HepG2 (cell line): ENCODE results near the gene MAPK14. TPM values are rescaled to one million over a fixed set of nuclear protein-coding genes. Genes with fewer than 3 reads are reported as not detected.
A peak's percentile ranks its signal among the peaks of the same experiment; 100 is the strongest.

Experiments
- AHR ChIP-seq: IDR thresholded peaks from 2 replicates; pipeline ENCODE4 v1.6.1; 2018; ENCODE audit warnings: missing genetic modification reagents, missing compliant biosample characterization
- BCL6 ChIP-seq: IDR thresholded peaks from 2 replicates; pipeline ENCODE4 v1.6.1; 2016; ENCODE audit warnings: missing genetic modification reagents, missing compliant biosample characterization
- BRD4 ChIP-seq: sonication (generic); formaldehyde crosslinking; IDR thresholded peaks from 2 replicates; pipeline ENCODE4 v1.4.0; 2020; ENCODE audit warnings: missing genetic modification reagents
- ELF1 ChIP-seq: sonication (generic); formaldehyde crosslinking; IDR thresholded peaks from 2 replicates; pipeline ENCODE4 v1.4.0; 2020; ENCODE audit warnings: missing genetic modification reagents
- GZF1 ChIP-seq: sonication (generic); formaldehyde crosslinking; IDR thresholded peaks from 2 replicates; pipeline ENCODE4 v1.5.1; 2020; ENCODE audit warnings: mild to moderate bottlenecking, missing genetic modification reagents
- JUN ChIP-seq: sonication (generic); formaldehyde crosslinking; IDR thresholded peaks from 2 replicates; pipeline ENCODE4 v1.4.0; 2020; ENCODE audit warnings: mild to moderate bottlenecking, missing genetic modification reagents
- LCORL ChIP-seq, 2 experiments: fragments of 450-650 bp in 1 of 2; sonication (generic) in 1 of 2; formaldehyde crosslinking in 1 of 2; IDR thresholded peaks; 2 replicates each; pipeline versions ENCODE4 v1.5.0 to v1.6.1; 2017 to 2020; ENCODE audit warnings: antibody characterized with exemption in 1 of 2, missing genetic modification reagents in 1 of 2
- NFIC ChIP-seq: IDR thresholded peaks from 2 replicates; pipeline ENCODE4 v1.6.1; 2012; ENCODE audit warnings: mild to moderate bottlenecking, low read length, inconsistent platforms
- PCBP2 ChIP-seq: fragments of 200-400 bp; formaldehyde crosslinking; optimal IDR thresholded peaks from 2 replicates; pipeline ENCODE3; 2018; ENCODE audit warnings: low read length, low read depth; ENCODE audit not compliant: poor library complexity, severe bottlenecking
- PITX1 ChIP-seq: sonication (generic); formaldehyde crosslinking; IDR thresholded peaks from 2 replicates; pipeline ENCODE4 v1.5.1; 2020; ENCODE audit warnings: mild to moderate bottlenecking, missing genetic modification reagents
- SALL2 ChIP-seq: sonication (generic); formaldehyde crosslinking; IDR thresholded peaks from 2 replicates; pipeline ENCODE4 v1.8.1; 2023; ENCODE audit warnings: mild to moderate bottlenecking, missing genetic modification reagents, inconsistent platforms
- SOX13 ChIP-seq, 3 experiments: fragments of 450-650 bp in 1 of 3; sonication (generic) in 1 of 3; formaldehyde crosslinking in 1 of 3; IDR thresholded peaks in 2 of 3; conservative IDR thresholded peaks in 1 of 3; 2 replicates each; pipeline versions ENCODE4 v1.5.0 to v1.6.1; 2016 to 2020; ENCODE audit warnings: antibody characterized with exemption in 1 of 3, mild to moderate bottlenecking in 1 of 3, missing compliant biosample characterization in 1 of 3, missing genetic modification reagents in 1 of 3, moderate library complexity in 1 of 3
- YY1 ChIP-seq: IDR thresholded peaks from 2 replicates; pipeline ENCODE4 v1.6.1; 2011; ENCODE audit warnings: low read length, low read depth, moderate library complexity, mild to moderate bottlenecking; ENCODE audit not compliant: insufficient read depth, insufficient replicate concordance
- ZBED4 ChIP-seq: sonication (generic); formaldehyde crosslinking; IDR thresholded peaks from 2 replicates; pipeline ENCODE4 v1.4.0; 2020; ENCODE audit warnings: missing genetic modification reagents, borderline replicate concordance
- ZFP1 ChIP-seq: IDR thresholded peaks from 2 replicates; pipeline ENCODE4 v1.6.1; 2016
- ZFP90 ChIP-seq: sonication (generic); formaldehyde crosslinking; IDR thresholded peaks from 2 replicates; pipeline ENCODE4 v1.8.0; 2022; ENCODE audit warnings: missing genetic modification reagents, mild to moderate bottlenecking, inconsistent platforms, borderline replicate concordance
- ZMYM2 ChIP-seq: sonication (generic); formaldehyde crosslinking; IDR thresholded peaks from 2 replicates; pipeline ENCODE4 v1.8.0; 2022; ENCODE audit warnings: mild to moderate bottlenecking, missing genetic modification reagents
- ZNF264 ChIP-seq: sonication (generic); formaldehyde crosslinking; IDR thresholded peaks from 2 replicates; pipeline ENCODE4 v1.4.0; 2020; ENCODE audit warnings: missing genetic modification reagents
- ZNF331 ChIP-seq: sonication (generic); formaldehyde crosslinking; IDR thresholded peaks from 2 replicates; pipeline ENCODE4 v1.4.0; 2020; ENCODE audit warnings: missing genetic modification reagents
- ZNF772 ChIP-seq: sonication (generic); formaldehyde crosslinking; IDR thresholded peaks from 2 replicates; pipeline ENCODE4 v1.5.0; 2020; ENCODE audit warnings: mild to moderate bottlenecking, missing genetic modification reagents
- polyA plus RNA-seq, 8 experiments: library from polyadenylated mRNA; depleted of rRNA in 3 of 8; stranded (reverse) in 7 of 8; unstranded in 1 of 8; fragments of >200 nt; fragmentation: Illumina TruSeq in 4 of 8; extraction: Trizol in 4 of 8; gene quantifications; 2 replicates each; pipeline versions ENCODE4 v1.2.1 to v1.2.3, GENCODE V29; 2011 to 2016; ENCODE audit warnings: low read depth in 4 of 8, missing spikeins in 1 of 8, mixed read lengths in 1 of 8; ENCODE audit not compliant: insufficient read depth in 1 of 8
- total RNA-seq, 5 experiments: library from RNA; depleted of rRNA; stranded (reverse); fragments of >200 nt; fragmentation: Illumina TruSeq; extraction: Trizol; gene quantifications; 2 replicates each; pipeline ENCODE4 v1.2.3, GENCODE V29; 2016; ENCODE audit warnings: low read depth in 1 of 5
- TF ChIP-seq, protein P1 (sequence below): sonication (generic); formaldehyde crosslinking; IDR thresholded peaks from 2 replicates; pipeline ENCODE4 v1.4.0; 2020; ENCODE audit warnings: missing genetic modification reagents, borderline replicate concordance
- TF ChIP-seq, protein P2 (sequence below): sonication (generic); formaldehyde crosslinking; IDR thresholded peaks from 2 replicates; pipeline ENCODE4 v1.8.1; 2023; ENCODE audit warnings: mild to moderate bottlenecking, missing genetic modification reagents, borderline replicate concordance
- TF ChIP-seq, protein P3 (sequence below): sonication (generic); formaldehyde crosslinking; IDR thresholded peaks from 2 replicates; pipeline ENCODE4 v1.4.0; 2020; ENCODE audit warnings: missing genetic modification reagents, low read depth, mild to moderate bottlenecking, borderline replicate concordance

The MAPK14 gene
- total and polyA plus RNA-seq, 2 of the 13 experiments (the other 11 are each of a cell fraction or from before 2014, with no cell fraction given), result 66.3 to 67.3 TPM

DNA sequence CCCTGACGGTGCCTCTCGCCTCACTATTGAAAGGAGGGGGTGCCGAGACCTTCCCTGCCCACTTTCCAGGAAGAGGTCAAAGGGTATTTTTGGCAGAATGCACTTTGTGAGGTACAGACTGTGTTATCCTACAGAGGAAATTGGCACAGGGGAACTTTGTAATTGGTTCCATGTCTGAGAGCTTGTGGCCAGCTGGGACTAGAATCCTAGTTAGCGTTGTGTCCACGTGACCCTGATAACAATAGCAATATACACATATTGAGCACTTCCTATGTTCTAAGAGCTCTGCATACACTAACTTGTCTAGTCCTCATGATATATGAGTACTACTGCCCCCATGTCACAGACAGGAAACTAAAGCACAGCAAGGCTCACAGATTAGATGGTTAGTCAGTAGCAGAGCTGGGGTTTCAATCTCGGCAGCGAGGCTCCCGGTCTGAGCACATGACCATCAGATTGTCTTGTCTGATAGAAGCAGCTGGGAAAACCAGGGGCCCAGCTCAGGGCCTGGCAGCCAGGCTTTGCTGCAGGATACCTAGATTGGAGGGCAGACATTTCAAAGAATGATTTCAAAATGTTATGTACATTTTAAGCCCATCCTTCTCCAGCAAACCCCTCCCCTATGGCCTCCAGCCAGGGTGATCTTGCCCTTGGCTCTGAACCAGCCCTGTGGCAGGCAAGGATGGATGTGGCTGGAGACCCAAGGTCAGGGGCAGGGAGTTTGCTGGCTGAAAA lies 104.1 kb downstream of the MAPK14 start (continued):
- TF ChIP-seq BCL6 (CRISPR knock-in tag) (peak; percentile 97), PITX1 (0 out of 2 replicates have a peak, but pooled peaks have one; percentile 10), ZFP90 (CRISPR knock-in tag) (peak; percentile 47; the same call in 1 of the 2 replicates), LCORL (IDR thresholded peaks at IDR 0.05) (no peak), LCORL (CRISPR knock-in tag; IDR thresholded peaks at IDR 0.05) (peak; percentile 67; the same call in 1 of the 2 replicates), ZFP1 (peak; percentile 76; the same call in 1 of the 2 replicates), NFIC (peak; percentile 37; the same call in 1 of the 2 replicates), GZF1 (CRISPR knock-in tag) (peak; percentile 83; the same call in 1 of the 2 replicates), ELF1 (peak; percentile 54), JUN (no peak), BRD4 (CRISPR knock-in tag) (peak; percentile 0; the same call in 1 of the 2 replicates), ZBED4 (CRISPR knock-in tag) (peak; percentile 21; the same call in 1 of the 2 replicates), YY1 (no peak), ZMYM2 (peak; percentile 58; the same call in 1 of the 2 replicates), ZNF772 (CRISPR knock-in tag) (peak; percentile 42), SALL2 (CRISPR knock-in tag) (0 out of 2 replicates have a peak, but pooled peaks have one; percentile 7), ZNF264 (CRISPR knock-in tag) (peak; percentile 72; the same call in 1 of the 2 replicates), SOX13 (IDR thresholded peaks at IDR 0.05) (peak; percentile 41), SOX13 (CRISPR knock-in tag; conservative IDR thresholded peaks at IDR 0.05 in 1 of 2, IDR thresholded peaks at IDR 0.05 in 1 of 2) (peak in 1 of 2 experiments; percentile 80; a peak in 2 of 4 replicates), ZNF331 (0 out of 2 replicates have a peak, but pooled peaks have one; percentile 32), AHR (0 out of 2 replicates have a peak, but pooled peaks have one; percentile 14), PCBP2 (peak; percentile 30)
- TF ChIP-seq, protein P1, sequence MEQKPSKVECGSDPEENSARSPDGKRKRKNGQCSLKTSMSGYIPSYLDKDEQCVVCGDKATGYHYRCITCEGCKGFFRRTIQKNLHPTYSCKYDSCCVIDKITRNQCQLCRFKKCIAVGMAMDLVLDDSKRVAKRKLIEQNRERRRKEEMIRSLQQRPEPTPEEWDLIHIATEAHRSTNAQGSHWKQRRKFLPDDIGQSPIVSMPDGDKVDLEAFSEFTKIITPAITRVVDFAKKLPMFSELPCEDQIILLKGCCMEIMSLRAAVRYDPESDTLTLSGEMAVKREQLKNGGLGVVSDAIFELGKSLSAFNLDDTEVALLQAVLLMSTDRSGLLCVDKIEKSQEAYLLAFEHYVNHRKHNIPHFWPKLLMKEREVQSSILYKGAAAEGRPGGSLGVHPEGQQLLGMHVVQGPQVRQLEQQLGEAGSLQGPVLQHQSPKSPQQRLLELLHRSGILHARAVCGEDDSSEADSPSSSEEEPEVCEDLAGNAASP (CRISPR knock-in tag), result peak; percentile 57; the same call in 1 of the 2 replicates
- TF ChIP-seq, protein P2, sequence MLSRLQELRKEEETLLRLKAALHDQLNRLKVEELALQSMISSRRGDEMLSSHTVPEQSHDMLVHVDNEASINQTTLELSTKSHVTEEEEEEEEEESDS, result peak; percentile 11; the same call in 1 of the 2 replicates
- TF ChIP-seq, protein P3, sequence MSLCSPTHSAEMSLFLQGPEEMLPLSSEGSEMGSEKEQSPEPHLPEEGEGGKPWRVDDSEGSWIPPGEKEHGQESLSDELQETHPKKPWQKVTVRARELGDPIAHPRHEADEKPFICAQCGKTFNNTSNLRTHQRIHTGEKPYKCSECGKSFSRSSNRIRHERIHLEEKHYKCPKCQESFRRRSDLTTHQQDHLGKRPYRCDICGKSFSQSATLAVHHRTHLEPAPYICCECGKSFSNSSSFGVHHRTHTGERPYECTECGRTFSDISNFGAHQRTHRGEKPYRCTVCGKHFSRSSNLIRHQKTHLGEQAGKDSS, result no peak
